ENCODE measurements around the gene PARK7.
"Not testable (repeated sequence)": the region's sequence is repeated elsewhere in the genome, so short reads cannot be mapped to it uniquely, and the experiment has no call there.

Gene PARK7

DNA sequence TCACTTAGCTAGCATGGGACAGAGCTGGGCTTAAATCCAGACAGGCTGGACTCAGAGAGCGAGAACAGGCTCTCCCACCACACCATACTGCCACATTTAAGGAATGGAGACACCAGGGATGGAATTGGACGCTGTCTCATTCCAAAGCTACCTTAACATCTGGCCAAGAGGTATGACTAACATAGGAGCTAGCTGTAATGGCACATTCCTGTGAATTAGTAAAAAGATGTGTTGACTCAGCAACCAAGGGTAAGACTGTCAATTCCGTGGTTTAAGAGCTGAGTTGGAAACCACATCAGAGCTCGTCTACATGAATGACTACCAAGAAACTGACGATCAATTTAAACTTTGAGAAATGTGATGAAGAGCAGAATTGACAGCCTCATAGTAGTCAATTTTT lies 12.6 kb upstream of the PARK7 start:
- peak; percentile 58 for DNase-seq

DNA sequence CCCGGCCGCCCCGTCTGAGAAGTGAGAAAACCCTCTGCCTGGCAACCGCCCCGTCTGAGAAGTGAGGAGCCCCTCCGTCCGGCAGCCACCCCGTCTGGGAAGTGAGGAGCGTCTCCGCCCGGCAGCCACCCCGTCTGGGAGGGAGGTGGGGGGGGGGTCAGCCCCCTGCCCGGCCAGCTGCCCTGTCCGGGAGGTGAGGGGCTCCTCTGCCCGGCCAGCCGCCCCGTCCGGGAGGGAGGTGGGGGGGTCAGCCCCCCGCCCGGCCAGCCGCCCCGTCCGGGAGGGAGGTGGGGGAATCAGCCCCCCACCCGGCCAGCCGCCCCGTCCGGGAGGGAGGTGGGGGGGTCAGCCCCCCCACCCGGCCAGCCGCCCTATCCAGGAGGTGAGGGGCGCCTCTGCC lies 8.7 kb upstream of the PARK7 start:
- DNase-seq: not testable (repeated sequence)

DNA sequence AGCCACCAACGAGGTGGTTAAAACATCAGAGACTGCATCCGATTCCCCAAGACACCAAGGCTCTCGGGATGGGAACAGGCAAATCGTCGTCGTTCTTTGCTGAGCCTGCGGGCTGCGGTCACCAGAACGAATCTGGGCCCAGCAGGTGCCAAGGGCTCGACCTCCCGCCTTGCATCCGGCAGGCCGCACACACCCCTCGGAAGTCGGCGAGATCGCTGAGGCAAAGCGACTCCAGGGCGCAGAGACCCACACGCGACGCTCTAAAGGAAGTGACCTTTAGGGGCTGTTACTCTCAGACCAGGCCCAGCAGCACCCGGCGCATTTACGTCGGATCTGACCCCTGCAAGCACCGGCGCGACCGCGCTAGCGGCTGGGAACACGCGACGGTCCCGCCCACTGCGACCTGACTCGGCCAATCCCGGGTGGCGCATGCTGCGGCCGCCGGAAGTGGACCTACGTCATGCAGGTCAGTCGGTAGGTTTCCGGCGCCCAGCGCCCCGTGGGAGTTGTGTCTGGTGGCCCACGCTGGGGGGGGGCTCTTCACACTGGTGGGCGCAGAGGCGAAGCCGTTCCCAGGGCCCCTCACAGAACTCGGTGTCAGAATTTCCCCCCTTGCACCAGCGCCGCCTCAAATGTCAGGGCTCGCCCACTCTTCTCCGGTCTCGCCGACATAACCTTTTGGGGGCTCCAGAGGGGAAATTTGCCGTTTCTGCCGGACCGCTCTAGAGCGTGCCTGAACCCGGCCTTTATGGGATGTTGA lies 7.5 kb upstream of the PARK7 start:
- peak; percentile 85 for DNase-seq

DNA sequence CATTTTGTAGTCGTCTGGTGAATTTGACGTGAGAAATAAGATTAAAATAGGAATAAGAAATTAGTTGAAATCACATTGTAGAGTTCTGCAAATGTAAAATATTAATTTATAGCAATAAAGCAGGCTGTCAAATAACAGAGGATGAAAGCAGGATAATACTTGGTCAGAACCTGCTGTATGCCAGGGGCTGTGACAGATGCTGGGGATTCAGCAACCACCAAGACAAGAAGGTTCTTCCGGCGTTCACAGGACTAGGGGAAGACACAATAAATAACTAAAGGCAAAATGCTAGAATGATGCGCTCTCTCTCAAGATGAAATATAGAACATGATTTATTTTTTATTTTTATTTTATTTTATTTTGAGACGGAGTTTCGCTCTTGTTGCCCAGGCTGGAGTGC lies 6.8 kb upstream of the PARK7 start:
- DNase-seq: no peak

DNA sequence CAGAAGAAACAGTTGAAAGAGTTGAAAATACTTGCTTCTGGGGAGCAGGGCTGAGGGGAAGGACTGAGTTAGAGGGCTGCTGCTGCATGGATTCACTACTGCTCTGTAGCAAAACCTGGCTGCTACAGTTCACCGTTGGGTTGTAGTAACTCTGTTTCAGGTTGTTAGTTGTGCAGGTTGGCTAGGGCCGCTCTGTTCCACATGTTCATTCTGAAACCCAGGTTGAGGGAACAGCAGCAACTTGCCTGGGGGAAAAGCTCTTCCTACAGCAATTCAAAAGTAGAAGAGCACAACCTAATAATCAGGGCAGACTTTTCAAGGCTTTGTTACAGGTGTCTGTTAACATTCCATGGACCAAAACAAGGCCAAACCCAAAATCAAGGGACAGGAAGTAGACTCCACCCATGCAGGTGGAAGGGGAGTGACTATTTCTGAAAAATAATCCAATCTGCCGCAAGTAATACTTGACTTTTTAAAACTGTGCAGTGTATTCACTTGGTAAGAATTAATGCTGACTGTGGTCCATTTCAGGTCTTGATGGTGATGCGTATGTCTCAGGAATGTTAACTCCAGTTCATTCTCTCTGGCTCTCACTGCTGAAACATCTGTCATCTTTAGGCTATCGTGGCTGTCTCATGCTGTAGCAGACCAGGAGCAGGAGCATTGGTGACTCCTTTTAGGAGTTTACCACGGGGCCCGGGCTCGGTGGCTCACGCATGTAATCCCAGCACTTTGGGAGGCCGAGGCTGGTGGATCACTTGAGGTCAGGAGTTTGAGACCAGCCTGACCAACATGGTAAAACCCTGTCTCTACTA lies 5.1 kb upstream of the PARK7 start:
- DNase-seq: no peak

DNA sequence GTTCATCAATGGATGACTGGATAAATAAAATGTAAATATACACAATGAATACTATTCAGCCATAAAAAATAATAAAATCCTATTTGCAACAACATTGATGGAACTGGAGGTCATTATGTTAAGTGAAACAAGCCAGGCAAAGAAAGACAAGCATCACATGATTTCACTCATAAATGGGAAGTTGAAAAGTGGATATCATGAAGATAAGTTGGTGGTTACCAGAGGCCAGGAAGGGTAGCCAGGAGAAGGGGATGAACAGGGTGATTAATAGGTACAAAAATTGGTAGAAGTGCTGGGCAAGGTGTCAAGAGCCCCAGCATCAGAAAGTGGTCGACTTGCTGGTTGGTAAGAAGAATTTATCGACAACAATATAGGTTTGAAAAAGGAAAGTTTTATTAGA lies 1.3 kb upstream of the PARK7 start:
- DNase-seq: no peak

DNA sequence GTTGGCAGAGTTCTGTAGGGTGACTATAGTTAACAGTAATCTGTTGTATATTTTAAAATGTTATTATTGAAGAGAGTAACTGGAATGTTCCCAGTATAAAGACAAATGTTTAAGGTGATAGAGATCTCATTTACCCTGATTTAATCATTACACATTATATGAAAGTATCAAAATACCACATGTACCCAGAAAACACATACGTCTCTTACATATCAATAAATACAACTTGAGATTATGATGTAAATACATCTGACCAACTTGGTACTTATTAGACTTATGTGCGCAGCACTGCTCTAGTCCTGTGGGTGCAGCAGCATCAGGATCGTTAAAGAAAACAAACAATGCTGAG lies 670 bp upstream of the PARK7 start:
- no peak for DNase-seq

DNA sequence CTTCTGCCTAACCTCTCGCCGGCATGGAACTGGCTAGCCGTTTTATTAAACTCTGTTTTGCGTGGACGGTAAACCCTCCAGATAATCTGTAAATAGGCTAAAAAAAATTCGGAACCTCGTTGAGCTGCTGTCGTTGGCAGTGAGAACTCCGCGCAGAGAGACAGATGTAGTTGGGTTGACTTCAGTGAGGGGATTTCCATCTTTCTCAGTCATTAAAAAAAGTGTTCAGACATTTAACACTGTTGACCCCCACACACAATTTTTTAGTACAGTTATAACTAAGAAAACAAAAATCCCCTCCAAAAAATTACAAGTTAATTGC lies 464 bp downstream of the PARK7 start:
- DNase-seq: peak; percentile 54

DNA sequence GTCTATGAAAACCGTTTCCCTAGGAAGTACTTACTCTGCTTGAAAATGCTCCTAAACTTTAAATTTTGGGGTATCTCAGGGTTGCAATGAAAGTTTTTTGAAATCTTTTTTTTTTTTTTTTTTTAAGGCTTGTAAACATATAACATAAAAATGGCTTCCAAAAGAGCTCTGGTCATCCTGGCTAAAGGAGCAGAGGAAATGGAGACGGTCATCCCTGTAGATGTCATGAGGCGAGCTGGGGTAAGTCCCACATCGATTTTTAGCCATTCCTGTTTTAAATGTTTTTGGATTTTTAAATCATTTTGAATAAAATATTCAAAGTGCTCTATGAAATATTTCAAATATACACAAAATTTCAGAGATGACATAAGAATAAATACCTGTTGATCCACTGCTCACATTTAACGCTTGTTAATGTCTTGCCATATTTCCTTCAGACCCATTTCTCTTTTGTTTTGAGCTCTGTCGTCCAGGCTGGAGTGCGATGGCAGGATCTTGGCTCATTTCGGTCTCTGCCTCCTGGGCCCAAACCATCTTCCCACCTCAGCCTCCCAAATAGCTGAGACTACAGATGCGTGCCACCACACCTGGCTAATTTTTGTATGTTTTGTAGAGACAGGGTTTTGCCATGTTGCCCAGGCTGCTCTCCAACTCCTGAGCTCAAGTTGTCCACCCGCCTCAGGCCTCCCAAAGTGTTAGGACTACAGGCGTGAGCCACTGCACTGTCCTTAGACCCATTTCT lies 1.3 kb downstream of the PARK7 start:
- DNase-seq: no peak

DNA sequence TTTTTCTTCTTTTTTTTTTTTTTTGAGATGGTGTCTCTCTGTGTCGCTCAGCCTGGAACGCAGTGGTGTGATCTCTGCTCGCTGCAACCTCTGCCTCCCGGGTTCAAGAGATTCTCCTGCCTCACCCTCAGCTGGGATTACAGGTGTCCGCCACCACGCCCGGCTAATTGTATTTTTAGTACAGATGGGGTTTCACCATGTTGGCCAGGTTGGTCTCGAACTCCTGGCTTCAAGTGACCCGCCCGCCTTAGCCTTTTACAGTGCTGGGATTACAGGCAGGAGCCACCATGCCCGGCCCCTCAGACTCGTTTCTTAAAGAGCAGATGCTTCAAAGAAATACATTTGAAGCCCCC lies 1.8 kb downstream of the PARK7 start:
- DNase-seq: not testable (repeated sequence)

DNA sequence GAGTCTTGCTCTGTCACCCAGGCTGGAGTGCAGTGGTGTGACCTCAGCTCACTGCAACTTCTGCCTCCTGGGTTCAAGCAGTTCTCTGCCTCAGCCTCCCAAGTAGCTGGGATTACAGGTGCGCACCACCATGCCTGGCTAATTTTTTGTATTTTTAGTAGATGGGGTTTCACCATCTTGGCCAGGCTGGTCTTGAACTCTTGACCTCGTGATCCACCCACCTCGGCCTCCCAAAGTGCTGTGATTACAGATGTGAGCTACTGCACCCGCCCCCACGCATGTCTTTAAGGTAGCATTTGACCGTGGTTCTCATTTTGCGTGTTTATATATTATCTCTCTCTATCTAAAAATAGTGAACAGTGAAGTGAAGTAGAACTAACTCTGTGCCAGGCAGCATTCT lies 2.3 kb downstream of the PARK7 start:
- DNase-seq: not testable (repeated sequence)

DNA sequence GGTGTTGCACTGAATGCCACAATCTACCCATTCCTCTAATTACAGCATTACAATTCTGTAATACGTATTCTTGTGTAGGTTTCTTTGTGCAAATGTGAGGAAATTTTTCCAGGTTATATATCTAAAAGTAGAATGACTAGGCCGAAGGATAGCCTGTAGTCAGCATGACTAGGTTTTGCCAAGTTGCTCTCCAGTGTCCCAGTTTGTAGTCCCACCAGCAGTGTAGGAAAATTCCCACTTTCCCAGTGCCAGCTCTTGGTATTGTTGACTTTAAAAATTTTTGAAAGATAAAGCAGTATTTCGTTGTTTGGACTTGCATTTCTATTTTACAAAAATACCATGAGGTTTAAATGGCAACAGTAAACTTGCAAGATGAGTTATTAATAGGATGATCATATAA lies 3.0 kb downstream of the PARK7 start:
- DNase-seq: no peak

DNA sequence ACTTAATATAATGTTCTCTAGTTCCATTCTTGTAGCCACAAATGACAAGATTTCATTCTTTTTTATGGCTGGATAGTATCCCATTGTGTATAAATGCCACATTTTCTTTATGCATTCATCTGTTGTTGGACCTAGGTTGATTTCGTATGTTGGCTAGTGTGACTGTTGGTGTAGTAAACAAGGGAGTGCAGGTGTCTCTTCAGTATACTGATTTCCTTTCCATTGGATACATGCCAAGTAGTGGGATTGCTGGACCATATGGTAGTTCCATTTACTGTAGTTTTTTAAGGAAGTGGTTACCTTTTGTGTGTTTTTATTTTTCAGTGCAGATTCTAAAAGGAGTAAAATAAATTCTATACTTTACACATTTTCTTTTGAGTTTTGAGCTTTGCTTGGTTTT lies 5.7 kb downstream of the PARK7 start:
- DNase-seq: no peak

DNA sequence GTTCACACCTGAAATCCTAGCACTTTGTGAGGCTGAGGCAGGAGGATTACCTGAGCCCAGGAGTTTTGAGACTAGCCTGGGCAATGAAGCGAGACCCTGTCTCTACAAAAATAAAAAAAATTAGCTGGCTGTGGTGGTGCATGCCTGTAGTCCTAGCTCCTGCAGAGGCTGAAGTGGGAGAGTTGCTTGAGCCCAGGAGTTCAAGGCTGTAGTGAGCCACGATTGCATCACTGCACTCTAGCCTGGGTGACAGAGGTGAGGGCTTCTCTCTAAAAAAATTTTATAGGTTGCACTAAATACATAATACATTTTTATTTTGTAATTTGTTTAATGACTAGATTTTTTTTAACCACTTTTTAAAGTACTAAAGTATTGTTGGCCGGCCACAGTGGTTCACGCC lies 6.1 kb downstream of the PARK7 start:
- no peak for DNase-seq

DNA sequence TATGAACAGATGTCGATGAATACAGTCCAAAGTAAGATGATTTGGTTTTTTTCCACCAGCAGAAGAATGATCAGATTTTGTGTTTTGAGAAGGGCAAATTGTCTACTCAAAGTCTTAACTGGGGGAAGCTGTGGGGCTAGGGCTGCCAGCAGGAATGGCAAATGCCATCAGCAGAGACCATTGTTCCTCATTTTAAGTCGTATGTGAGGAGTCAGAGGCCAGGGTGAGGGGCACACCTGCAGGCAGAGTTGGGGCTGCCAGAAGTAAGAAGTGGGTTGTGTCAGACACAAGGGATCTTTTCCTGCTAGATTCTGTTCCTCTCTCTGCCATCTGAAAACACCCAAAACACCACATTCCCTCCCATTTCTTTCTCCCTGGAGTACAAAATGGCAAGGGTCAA lies 8.7 kb downstream of the PARK7 start:
- DNase-seq: no peak

DNA sequence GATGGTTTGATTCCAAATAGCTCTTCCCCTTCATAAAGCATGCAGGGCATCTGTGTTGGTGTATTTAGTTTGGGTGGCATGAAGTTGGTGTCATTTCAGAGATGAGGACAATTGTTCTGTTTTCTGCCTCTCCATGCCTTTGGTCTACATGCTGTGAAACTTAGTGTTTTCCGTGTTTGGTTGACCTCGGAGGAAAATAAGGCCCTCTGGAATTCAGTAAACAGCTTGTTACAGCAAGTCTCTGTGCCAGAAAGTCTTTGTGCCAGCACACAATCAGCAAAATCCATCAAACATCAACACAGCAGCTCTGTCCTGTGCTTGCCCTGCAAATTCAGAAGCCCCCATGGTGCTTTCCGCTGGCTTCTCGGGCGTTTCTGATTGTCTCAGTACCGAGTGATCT lies 9.5 kb downstream of the PARK7 start:
- no peak for DNase-seq

DNA sequence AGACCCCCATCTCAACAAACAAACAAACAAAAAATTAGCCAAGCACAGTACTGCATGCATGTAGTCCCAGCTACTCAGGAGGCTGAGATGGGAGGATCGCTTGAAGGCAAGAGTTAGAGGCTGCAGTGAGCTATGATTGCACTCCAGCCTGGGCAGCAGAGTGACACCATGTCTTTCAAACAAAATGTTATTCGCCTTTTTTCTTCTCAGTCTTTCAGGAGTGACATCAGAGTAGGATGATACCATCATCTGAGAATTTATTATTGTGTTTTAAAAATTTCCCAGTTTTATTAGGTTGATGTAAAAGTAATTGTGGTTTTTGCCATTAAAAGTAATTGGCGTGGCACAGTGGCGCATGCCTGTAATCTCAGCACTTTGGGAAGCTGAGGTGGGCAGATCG lies 10.8 kb downstream of the PARK7 start:
- no peak for DNase-seq

DNA sequence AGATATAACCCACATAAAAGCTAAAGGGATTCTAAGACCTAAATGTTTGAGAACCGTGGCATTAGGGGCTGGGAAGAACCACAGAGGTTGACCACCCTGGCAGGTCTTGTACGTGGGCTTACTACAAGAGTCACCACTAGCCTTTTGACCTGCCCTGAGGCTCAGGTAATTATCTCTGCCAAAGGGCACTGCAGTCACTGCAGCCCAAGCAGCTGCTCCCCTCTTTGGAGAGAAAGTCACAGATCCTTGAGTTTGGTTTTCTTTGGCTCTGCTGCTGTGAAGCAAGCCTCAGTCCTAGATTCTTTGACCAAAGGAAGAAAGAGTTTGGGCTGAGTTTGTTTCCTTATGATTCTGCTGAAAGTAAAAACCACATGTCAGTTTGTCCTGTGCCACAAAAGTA lies 11.6 kb downstream of the PARK7 start:
- no peak for DNase-seq

DNA sequence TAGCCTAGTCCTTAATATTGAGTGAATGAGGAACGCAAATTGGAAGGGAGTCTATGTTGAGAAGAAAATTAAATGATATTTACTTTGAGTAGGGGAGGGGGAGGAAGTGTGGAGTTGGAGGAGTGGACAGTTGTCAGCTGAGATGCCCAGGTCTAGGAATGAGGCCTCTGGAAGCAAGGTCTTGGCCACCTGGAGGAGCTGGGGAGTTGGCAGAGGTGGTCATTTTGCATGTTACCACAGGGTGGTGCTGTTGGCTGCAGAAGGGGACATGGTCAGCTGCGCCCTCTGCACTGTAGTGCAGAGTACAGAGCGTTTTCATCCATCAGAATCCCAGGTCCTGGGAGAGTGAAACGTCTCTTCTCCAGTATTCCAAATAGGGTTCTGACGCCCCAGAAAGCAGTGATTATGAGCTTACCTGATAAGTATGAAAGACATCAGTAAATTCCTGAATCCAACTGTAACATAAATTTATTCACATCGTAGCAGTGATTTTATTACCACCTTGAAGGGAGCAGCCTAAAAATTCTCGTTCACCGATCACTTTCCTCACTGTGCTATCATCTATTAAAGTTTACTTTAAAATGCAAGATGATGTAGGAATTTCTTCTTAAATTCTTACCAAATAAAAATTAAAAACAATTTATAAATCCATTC lies 13.8 kb downstream of the PARK7 start:
- DNase-seq: peak; percentile 42

DNA sequence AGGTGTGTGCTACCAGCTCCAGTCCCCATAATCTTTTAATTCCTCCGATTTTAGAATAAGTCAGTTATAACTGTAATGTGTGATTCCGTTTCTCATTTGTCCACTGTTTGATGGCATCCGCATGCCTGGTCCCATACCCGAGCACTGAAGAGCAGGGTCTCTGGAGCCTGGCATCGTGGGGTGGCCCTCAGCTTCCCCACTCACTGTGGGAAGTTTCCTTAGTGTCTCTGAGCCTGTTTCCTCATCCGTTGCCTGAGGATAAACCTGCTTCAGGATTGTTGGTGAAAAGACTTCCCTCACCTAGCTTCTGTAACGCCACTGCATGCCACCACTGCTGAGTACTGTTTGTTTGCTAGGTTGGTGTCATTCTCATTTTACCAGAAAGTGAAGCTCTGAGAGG lies 19.5 kb downstream of the PARK7 start:
- no peak for DNase-seq

DNA sequence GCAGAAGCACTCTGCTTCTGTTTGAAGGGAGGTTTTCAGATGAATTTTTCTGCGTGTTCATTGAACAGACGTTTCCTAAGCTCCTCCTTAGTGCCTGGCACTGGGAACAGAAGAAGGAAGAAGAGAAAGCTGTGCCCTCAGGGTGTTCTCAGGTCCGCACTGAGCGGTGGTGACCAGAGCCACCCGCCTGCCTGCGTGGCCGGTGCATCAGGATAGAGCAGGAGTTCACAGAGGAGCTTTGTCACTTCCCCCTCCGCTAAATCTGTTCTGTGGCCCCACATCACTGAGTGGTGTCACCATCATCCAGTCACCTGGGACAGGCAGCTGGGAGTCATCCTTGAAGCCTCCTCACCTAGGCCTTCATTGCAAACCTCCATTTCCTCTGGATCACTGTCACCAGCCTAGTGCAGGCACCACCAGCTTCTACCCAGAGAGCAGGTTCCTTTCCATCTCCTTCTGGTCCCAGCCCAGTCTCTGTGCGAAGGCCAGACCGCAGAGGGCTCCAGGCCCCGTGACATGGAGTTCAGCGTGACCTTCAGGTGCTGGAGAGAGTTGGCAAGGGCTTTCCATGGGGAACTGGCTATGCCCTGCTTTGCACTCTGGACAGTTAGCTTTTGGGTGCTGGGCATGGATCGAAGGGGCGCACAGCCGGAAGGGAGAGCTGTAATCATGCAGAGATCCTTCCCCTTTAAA lies 21.7 kb downstream of the PARK7 start:
- DNase-seq: no peak

DNA sequence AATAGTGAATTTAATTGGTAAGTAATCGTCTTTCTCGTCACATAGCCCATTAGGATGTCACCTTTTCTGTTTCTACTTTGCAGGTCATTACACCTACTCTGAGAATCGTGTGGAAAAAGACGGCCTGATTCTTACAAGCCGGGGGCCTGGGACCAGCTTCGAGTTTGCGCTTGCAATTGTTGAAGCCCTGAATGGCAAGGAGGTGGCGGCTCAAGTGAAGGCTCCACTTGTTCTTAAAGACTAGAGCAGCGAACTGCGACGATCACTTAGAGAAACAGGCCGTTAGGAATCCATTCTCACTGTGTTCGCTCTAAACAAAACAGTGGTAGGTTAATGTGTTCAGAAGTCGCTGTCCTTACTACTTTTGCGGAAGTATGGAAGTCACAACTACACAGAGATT lies 23.3 kb downstream of the PARK7 start:
- no peak for DNase-seq

Data from stimulated activated CD4-positive, alpha-beta T cell treated with anti-CD3 and anti-CD28 coated beads, Interleukin-4, amount 100 ng/mL, for 24 hours (primary cell).